Testis (tissue), 2 donors: ENCODE results near the gene SORL1-AS1.
"Not testable (repeated sequence)": the region's sequence is repeated elsewhere in the genome, so short reads cannot be mapped to it uniquely, and the experiment has no call there.

Experiments
- CTCF ChIP-seq, 3 experiments: fragments of 450-650 bp in 2 of 3; fragments of 200-600 bp in 1 of 3; sonication (generic) in 1 of 3; IDR thresholded peaks; one replicate each; pipeline ENCODE4 v1.5.1; 2016 to 2019; ENCODE audit warnings: antibody characterized with exemption in 3 of 3, mild to moderate bottlenecking in 2 of 3, moderate library complexity in 1 of 3
- POLR2A ChIP-seq: fragments of 450-650 bp; IDR thresholded peaks from one replicate; pipeline ENCODE4 v1.6.1; 2017; ENCODE audit warnings: antibody characterized with exemption, mild to moderate bottlenecking, moderate library complexity

DNA sequence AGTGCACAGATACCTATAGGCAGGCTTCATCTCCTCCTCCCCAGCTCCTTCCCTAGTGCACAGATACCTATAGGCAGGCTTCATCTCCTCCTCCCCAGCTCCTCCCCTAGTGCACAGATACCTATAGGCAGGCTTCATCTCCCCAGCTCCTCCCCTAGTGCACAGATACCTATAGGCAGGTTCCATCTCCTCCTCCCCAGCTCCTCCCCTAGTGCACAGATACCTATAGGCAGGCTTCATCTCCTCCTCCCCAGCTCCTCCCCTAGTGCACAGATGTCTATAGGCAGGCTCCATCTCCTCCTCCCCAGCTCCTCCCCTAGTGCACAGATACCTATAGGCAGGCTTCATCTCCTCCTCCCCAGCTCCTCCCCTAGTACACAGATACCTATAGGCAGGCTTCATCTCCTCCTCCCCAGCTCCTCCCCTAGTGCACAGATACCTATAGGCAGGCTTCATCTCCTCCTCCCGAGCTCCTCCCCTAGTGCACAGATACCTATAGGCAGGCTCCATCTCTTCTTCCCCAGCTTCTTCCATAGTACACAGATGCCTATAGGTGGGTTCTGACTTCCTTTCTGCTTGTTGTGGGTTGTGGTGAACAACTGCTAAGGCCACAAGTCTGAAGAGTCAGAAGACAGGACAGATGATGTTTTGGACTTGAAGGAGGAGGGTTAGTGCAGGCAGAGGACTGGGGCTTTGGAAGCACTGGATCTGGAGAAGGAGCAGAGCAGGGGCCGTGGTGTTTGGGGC is 28.9 kb upstream of the SORL1-AS1 start:
- TF ChIP-seq POLR2A; CTCF (IDR thresholded peaks at IDR 0.05): not testable (repeated sequence)
